Measurements from ENCODE around the gene DSN1.

DSN1 gene

GRCh38 chr20:36796117-36796516 lies 22.6 kb upstream of the DSN1 start:
- no peak for DNase-seq (ENCODE audit: extremely low read depth in 1 of 2, low read depth in 1 of 2)

- DNase-seq (ENCODE audit: extremely low read depth in 1 of 2, low read depth in 1 of 2), result no peak
These were observed 22.1 kb upstream of the DSN1 start for GRCh38 chr20:36795691-36796090.

- DNase-seq (ENCODE audit: extremely low read depth in 1 of 2, low read depth in 1 of 2), result no peak
These were observed 20.5 kb upstream of the DSN1 start for GRCh38 chr20:36794116-36794474.

- no peak for DNase-seq (ENCODE audit: extremely low read depth in 1 of 2, low read depth in 1 of 2)
These were observed 19.9 kb upstream of the DSN1 start for GRCh38 chr20:36793294-36794115.

DNA sequence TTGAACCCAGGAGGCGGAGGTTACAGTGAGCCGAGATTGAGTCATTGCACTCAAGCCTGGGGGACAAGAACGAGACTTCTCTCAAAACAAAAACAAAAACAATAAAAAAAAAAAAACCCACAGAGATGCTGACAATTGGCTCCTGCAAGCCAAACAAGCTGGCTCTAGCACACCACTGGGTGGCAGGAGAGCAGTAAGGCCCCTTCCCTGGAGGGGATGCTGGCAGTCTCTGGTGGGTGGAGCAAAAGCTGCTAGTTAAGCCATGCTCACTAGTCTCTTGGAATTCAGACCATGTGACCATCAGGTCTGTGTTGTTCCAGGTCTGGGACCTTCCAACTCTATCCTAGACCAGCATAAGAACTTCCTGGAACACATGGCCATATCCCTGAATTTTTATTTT lies 18.9 kb upstream of the DSN1 start:
- peak in 1 of 2 donors; percentile 3 for DNase-seq (ENCODE audit: extremely low read depth in 1 of 2, low read depth in 1 of 2)

GRCh38 chr20:36791862-36792261 lies 18.3 kb upstream of the DSN1 start:
- DNase-seq (ENCODE audit: extremely low read depth in 1 of 2, low read depth in 1 of 2), result no peak

DNA sequence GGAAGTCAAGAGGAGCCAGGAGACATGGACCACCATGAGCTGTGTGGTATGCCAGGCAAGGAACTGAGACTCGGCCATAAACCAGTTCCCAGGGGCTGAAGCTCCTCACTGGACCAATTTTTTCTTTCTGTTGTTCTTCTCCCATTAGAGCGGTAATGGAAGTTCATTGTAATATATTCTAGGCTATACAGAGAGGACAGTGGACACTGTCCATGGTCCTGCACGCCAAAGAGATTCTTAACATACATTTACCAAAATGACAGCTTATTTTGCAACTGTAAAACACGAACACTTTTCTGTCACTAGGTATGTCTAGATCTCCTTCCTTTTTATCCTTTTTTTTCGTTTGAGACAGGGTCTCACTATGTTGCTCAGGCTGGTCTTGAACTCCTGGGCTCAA lies 13.1 kb upstream of the DSN1 start:
- DNase-seq (ENCODE audit: extremely low read depth in 1 of 2, low read depth in 1 of 2), result no peak

DNA sequence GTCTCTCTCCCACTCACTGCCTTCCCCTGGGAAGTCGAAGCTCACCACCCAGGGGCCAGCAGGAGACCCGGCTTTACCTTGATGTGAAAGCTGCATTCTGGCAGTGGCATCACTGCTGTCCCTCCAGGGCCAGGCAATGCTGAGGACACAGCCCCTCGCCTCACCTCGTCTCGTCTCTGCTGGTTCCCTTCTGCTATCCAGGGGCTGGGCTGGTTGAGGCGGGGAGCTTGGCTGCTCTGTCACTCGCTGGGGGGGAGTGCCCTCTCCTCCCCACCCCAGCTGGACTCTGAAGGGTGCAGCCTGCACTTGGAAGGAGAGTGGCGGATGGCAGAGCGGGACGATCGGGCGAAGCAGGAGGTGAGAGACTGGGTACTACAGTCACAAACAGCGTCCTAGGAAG lies 12.7 kb upstream of the DSN1 start:
- no peak for DNase-seq (ENCODE audit: extremely low read depth in 1 of 2, low read depth in 1 of 2)

GRCh38 chr20:36785308-36785707 lies 11.7 kb upstream of the DSN1 start:
- DNase-seq (ENCODE audit: extremely low read depth in 1 of 2, low read depth in 1 of 2), result no peak

DNA sequence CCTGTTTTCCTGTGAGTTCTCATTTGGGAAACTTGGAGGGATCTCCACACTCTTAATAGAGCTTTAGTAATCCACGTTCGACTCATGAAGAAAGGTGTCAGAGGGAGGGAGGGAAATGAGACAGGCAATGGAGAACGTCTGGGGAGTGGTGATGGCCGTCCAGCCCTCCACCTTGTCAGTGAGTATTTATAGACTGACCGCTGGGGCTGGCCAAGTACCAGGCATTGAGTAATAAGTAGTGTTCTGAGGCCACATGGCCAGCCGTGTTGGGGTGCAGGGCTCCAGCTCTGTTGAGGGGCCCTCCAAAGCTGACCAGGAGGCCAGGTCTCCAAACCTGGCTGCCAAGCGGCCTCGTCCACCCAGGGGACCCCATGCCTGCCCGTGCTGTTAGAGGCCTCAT lies 11.3 kb upstream of the DSN1 start:
- DNase-seq (ENCODE audit: extremely low read depth in 1 of 2, low read depth in 1 of 2), result no peak

GRCh38 chr20:36784116-36784515 lies 10.6 kb upstream of the DSN1 start:
- no peak for DNase-seq (ENCODE audit: extremely low read depth in 1 of 2, low read depth in 1 of 2)

- DNase-seq (ENCODE audit: extremely low read depth in 1 of 2, low read depth in 1 of 2), result no peak
These were observed 6.1 kb upstream of the DSN1 start for GRCh38 chr20:36779656-36780025.

DNA sequence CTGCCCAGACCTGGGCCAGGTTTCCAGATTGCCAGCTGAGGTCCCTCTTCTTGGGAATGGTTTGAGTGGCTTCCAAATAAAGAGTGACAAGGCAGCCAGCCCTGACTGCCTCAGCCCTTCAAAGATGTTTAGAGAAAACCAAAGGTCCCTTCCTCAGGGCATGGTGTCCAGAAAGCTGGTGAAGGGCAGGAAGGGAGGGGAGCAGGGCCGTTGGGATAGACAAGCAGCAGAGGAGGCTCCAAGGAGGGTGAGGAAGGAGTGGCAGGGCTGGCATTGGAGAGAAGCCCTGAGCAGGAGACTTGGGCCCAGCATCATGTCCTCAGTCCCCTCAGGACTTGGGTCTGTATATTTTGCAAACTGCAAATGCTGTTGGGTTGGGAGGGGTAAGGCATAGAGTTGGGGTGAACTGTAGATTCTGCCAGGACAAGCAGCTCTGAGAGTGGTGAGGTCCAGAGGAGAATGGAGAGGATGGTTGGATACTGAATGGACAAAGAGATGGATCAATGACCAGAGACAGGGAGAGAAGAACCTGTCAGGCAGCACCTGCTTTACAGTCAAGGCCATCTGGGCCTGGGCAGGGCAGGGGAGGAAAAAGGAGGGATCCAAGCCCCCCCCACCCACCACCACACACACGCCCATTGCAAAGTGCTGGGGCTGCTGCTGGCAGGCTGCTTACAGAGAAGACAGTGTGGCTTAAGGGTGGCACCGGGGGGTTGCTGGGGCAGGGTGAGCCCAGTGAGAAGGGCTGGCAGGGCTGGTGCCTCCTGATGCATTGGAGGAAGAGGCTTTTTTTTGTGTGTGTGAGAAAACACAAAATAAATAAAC lies 5.5 kb upstream of the DSN1 start:
- no peak for DNase-seq (ENCODE audit: extremely low read depth in 1 of 2, low read depth in 1 of 2)

DNA sequence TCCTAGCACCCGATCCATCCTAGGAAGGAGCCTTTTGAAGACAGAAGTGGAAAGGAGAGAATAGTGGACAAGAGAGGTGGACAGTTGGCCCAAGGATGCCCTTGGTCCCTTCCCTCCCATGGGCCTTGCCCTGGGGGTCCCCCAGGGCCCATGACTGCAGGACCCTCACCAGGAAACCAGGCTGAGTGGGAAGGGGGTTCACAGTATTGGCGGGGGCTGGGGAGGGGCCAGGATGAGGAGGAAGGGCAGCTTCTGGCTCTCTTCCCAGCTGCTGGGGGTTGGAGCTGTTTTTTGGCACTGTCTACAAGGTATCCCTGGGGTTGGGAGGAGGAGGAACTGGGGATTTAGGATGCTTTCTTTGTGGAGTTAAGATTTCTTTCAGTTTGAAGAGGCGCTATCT lies 4.0 kb upstream of the DSN1 start:
- DNase-seq (ENCODE audit: extremely low read depth in 1 of 2, low read depth in 1 of 2), result no peak

GRCh38 chr20:36777167-36777566 lies 3.6 kb upstream of the DSN1 start:
- no peak for DNase-seq (ENCODE audit: extremely low read depth in 1 of 2, low read depth in 1 of 2)

GRCh38 chr20:36775826-36776225 lies 2.3 kb upstream of the DSN1 start:
- DNase-seq (ENCODE audit: extremely low read depth in 1 of 2, low read depth in 1 of 2), result no peak

DNA sequence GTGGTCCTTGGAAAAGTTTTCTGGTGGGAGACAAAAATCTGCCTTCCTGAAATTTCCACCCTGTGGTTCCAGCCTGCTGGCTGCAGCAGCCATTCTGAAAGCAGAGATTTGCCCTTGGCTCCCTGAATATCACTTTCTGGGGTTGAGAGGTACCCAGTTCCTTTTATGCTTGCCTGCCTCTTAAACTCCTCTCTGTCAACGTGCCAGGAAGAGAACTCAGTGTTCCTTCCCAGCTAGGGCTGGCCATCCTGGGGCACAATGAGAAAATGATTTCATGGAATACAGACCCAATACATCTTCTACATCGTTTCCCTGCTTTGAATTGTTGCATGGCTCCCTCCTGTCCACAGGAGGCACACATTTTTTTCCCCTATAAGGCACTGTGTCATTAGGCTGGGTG lies 1.6 kb upstream of the DSN1 start:
- no peak for DNase-seq (ENCODE audit: extremely low read depth in 1 of 2, low read depth in 1 of 2)

- DNase-seq (ENCODE audit: extremely low read depth in 1 of 2, low read depth in 1 of 2), result no peak
These were observed 411 bp downstream of the DSN1 start for GRCh38 chr20:36773107-36773596.

- no peak for DNase-seq (ENCODE audit: extremely low read depth in 1 of 2, low read depth in 1 of 2)
These were observed 2.9 kb downstream of the DSN1 start for GRCh38 chr20:36770680-36771079.

GRCh38 chr20:36768768-36769430 lies 4.7 kb downstream of the DSN1 start:
- no peak for DNase-seq (ENCODE audit: extremely low read depth in 1 of 2, low read depth in 1 of 2)

- no peak for DNase-seq (ENCODE audit: extremely low read depth in 1 of 2, low read depth in 1 of 2)
These were observed 12.4 kb downstream of the DSN1 start for GRCh38 chr20:36761125-36761524.

- DNase-seq (ENCODE audit: extremely low read depth in 1 of 2, low read depth in 1 of 2), result no peak
These were observed 12.9 kb downstream of the DSN1 start for GRCh38 chr20:36760647-36761046.

Measured in stimulated activated CD8-positive, alpha-beta memory T cell treated with anti-CD3 and anti-CD28 coated beads, Interleukin-7, amount 100 ng/mL, for 48 hours (primary cell).